ENCODE measurements around the gene TOX2.

DNA sequence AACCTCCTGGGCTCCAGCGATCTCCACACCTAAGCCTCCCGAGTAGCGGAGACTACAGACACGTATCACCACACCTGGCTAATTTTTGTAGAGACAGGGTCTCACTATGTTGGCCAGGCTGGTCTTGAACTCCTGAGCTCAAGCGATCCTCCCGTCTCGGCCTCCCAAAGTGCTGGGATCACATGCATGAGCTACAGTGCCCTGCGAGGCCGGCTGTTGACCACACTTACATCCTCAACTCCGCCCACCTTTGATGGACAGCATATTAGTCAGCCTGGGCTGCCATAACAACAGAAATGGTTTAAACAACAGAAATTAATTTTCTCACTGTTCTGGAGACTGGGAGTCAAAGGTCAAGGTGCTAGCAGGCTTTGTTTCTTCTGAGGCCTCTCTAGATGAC is 164.6 kb downstream of the TOX2 start:
- TF ChIP-seq EZH2 (IDR thresholded peaks at IDR 0.05; ENCODE audit: borderline replicate concordance, low read length), result no peak
- TF ChIP-seq, protein P1, sequence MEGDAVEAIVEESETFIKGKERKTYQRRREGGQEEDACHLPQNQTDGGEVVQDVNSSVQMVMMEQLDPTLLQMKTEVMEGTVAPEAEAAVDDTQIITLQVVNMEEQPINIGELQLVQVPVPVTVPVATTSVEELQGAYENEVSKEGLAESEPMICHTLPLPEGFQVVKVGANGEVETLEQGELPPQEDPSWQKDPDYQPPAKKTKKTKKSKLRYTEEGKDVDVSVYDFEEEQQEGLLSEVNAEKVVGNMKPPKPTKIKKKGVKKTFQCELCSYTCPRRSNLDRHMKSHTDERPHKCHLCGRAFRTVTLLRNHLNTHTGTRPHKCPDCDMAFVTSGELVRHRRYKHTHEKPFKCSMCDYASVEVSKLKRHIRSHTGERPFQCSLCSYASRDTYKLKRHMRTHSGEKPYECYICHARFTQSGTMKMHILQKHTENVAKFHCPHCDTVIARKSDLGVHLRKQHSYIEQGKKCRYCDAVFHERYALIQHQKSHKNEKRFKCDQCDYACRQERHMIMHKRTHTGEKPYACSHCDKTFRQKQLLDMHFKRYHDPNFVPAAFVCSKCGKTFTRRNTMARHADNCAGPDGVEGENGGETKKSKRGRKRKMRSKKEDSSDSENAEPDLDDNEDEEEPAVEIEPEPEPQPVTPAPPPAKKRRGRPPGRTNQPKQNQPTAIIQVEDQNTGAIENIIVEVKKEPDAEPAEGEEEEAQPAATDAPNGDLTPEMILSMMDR (conservative IDR thresholded peaks at IDR 0.05 in 1 of 2, IDR thresholded peaks at IDR 0.05 in 1 of 2; ENCODE audit: extremely low read depth in 1 of 2, insufficient read depth in 1 of 2, low read depth in 1 of 2, low read length in 2 of 2), result no peak

Measured in mammary epithelial cell (primary cell).